Measurements from ENCODE around the gene MGMT. TPM values are rescaled to one million over a fixed set of nuclear protein-coding genes. Genes with fewer than 3 reads are reported as not detected.

Gene MGMT
- total and polyA plus RNA-seq, 2 donors (not counting 3 experiments of a cell fraction or from before 2014, with no cell fraction given) = 15.0 to 15.2 TPM

DNA sequence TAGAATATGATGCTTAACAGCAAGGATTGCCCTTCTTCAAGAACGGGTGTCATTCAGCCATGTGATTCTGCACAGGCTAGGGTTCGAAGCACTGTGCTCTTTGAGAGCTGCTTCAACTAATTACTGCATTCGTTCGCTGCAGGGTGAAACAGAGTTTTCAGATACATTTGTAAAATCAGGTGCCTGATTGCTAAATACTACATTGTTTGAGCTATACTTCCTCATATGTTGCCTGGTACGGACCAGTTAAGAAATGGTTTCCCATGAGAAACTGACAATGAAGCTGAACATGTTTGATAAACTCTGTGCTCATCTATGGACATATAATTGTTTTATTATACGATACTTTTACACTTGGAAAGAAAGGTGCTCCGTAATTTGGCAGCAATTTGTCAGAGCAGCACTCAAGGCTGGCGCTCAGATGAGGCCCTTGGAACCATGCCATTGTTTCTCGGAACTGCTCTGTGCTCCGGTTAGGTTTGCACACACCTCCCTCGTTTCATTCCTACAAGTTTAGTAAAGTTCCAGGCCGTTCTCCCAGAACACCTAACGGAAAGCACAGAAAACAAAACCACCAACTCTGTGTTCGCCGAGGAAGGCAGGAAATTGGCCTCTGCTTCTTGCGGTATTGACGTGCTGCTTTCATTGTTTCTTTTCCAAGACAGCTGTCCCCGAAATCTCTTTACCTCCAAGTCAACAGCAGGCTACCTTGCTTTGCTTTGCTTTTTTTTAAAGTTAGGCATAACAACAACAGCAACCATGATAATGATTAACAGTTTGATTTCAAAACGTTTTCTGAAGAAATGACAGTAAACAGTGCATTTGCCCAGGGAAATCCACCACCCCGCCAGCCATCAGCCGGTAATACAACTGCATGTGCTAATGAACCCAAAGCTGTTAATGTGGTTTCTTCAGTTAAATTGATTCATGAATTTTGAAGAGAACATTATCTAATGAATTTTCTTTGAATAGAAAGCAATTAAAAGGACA is 290.2 kb downstream of the MGMT start:
- dilution Hi-C loops (cut with MboI; ENCODE audit: extremely low pct_ligation_motif_present, low sequenced_read_pairs) = no loop called here
- ChIA-PET CTCF (no interaction called here), POLR2A (no interaction called here)
- Histone ChIP-seq H3K36me3 (ENCODE audit: control insufficient read depth in 2 of 2, extremely low read depth in 1 of 2, insufficient read depth in 2 of 2, low read length in 2 of 2) (no peaks in the 10 kb centered on the region), H2AFZ (ENCODE audit: low read depth, low read length) (no peak overlapping the region), H3K27me3 (ENCODE audit: control insufficient read depth in 2 of 2, insufficient read depth in 2 of 2, low read length in 2 of 2) (no peaks in the 10 kb centered on the region), H4K20me1 (replicated peaks; ENCODE audit: control insufficient read depth, extremely low read depth, insufficient read depth, low read length) (no peaks in the 10 kb centered on the region), H3K4me3 (replicated peaks in 1 of 3; ENCODE audit: insufficient read depth in 1 of 3, low read depth in 1 of 3, low read length in 3 of 3) (no peak overlapping the region), H3K27ac (ENCODE audit: insufficient read depth, low read depth, low read length) (no peak overlapping the region), H3K79me2 (ENCODE audit: control insufficient read depth, insufficient read depth, low read length) (no peaks in the 10 kb centered on the region), H3K9me1 (replicated peaks; ENCODE audit: control insufficient read depth, extremely low read depth, insufficient read depth, low read length) (no peaks in the 10 kb centered on the region), H3K4me1 (ENCODE audit: control insufficient read depth, extremely low read depth, insufficient read depth, low read length) (no peaks in the 10 kb centered on the region), H3K9me3 (replicated peaks; ENCODE audit: control insufficient read depth, insufficient read depth, low read length) (no peaks in the 10 kb centered on the region), H3K9ac (replicated peaks; ENCODE audit: extremely low read depth, insufficient read depth, low read length) (no peak overlapping the region), H3K4me2 (ENCODE audit: insufficient read depth, low read length) (no peak overlapping the region)
- FAIRE-seq (no peak), DNase-seq (ENCODE audit: low read depth, low spot score) (no peak)
- no TSS peak for BruUV-seq (replicated peaks)
- intact Hi-C loops (cut with micrococcal nuclease) = no loop called here
- TF ChIP-seq GATA2 (IDR thresholded peaks at IDR 0.05; ENCODE audit: insufficient read depth, insufficient read length, low read depth, low read length) (no peak), EZH2 (IDR thresholded peaks at IDR 0.05; ENCODE audit: borderline replicate concordance, low read depth, low read length, severe bottlenecking) (no peak), MAX (IDR thresholded peaks at IDR 0.05; ENCODE audit: insufficient read depth, insufficient read length) (no peak), JUN (IDR thresholded peaks at IDR 0.05; ENCODE audit: borderline replicate concordance, insufficient read depth, insufficient read length, low read depth) (no peak), POLR2A (IDR thresholded peaks at IDR 0.05; ENCODE audit: low read depth, low read length) (no peak)
